Ramos (cell line): ENCODE data around the gene C1orf232.

Experiments
- in situ Hi-C: fragments of 300-500 bp; cut with MboI; formaldehyde crosslinking; loops from one replicate; pipeline ENCODE4 v1.14.3; 2022; ENCODE audit warnings: low sequenced_read_pairs; ENCODE audit not compliant: unreplicated experiment

Gene C1orf232

DNA sequence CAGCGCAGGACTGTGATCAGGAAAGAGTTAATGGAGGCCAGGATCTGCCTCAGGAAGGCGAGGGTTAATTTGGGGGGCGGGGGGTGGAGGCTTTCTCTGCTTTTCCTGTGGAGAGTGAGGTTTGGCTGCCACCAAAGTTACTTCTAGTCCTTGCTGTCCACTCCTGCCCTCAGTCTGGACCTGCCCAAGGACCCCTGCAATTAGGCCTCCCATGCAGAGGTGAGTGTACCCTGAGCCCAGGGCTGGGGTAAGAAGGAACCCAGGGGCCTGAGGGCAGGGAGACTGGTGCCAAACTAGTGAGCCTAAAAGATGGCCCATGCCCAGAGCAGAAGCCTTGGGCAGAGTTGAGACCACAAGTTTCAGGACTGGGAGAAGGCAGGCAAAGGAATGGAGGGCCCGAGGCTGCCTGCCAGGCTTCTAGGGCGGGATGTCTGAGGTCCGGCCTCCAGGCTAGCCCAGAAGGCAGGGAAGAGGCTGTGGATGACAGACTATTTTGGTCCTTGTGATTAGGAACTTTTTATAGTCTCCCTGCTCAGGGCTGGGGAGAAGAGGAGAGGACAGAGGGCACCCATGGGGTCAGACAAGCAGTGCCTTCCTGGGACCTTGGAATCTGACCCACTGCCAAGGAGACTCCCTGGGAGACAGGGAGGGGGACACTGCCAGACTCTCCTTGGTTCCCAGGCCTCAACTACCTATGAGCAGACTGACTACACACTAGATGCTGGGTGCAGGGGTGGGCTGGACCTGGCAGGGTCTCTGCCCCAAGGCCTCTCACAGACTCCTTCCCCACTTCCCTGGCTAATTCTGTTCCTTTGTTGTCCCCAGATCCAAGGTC, 9.6 kb downstream of the C1orf232 start, which contains the start of gene FAM110D:
Gene FAM110D, plus strand, starts transcription at position 172 of the 835 bp plus-strand sequence. CDS start 2,213 bp downstream, outside the sequence.
- in situ Hi-C loops = no loop called here

DNA sequence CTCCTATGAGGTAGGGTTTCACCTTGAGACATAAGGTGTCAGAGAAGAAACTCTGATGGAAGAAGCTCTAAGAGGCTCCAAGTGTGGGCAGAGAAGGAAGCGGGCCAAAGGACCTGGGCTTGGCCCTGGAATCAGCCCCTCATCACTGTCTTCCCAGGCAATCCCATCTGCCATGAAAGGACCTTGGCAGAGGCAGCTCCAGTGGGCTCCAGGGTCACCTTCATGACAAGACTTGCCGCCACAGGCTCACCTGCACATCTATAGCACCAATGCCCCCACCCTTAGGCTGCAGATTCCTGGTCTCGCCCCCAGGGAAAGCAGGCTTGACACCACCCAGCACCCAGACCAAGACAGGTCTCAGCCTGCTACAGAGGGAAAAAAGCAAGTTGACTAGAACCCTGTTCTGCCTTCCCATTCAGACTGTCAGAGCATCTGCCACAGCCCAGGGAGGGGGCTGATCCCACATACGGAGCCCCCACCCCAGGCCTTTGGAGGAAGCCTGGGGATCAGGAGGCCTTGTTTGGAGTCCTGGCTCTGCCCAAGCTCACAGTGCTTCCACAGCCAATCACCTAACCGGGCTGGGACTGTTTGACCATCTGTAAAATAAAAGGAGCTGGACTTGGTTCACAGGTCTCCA, 10.4 kb downstream of the C1orf232 start:
- in situ Hi-C loops = no loop called here

DNA sequence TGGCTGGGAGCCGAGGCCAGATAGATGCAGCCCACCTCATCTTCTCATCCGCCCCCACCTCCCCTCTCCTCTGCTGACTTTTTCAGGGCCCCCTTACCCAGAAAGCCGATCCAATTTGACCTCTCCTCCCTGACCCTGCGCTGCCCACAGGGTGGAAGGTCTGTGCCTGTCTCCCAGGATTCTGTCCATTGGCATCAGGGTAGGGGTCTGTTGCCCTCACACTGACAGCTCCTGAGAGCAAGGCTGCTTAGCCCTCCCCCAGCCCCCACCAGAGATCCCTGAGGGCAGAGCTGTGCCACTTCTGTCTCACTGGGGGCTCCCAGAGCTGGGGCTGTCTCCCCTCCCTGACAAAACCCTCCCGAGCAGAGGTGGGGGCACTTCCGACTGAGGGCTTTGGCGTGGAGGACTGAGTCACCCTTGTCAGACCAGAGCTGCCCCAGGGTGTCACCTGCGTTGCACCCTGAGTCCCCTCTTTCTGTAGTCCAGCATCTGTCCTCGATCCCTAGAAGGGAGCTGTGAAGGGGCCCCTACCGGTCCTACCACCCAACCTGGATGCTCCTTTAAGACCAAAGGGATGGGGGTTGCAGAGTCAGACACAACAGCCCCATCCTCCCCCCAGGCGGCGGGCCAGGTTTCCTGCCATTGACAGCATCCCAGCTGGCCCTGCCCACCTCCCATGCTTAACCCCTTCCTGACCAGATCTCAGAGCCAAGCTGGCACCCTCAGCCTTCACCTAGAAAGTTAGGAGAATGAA, 12.3 kb downstream of the C1orf232 start:
- in situ Hi-C loops = no loop called here

DNA sequence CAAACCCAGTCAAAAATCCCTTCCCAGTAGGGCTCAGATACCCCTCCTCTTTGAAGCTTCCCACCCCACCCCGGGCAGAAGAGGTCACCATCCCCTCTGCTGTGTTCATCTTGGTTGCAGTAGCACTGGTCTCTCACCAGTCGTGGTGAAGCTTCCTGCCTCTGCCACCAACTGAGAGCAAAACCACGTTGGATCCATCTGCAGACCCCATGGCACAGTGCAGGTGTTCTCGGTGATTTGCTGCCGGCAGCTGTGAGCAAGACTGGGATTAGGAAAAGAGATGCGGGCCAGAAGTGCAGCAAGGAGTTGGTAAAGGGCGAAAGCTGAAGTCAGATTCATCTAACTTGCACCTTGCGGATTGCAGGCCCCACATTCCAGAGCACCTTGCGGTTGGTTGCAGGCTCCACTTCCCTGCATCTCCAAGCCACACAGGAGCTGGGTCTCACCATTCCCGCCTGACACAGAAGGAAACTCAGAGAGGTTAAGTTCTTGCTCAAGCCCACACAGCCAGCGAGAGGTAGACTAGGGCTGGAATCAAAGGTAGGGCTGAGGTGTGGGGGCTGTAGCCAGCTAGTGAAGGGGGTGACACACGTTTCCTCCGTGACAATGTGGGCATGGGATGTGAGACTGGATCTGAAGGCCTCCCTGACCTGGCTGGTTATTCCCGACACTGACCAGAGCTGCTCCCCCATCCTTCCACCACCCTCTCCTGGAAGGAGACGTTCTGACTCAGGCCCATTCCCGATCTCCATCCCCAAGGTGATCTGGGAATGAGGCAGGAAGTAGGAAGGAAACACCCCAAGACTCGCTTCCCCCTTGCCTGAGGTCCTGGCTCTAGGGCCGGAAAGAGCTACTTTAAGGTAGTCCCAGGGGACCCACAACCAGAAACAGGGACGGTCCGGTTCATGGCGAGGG, 13.1 kb downstream of the C1orf232 start:
- in situ Hi-C loops = no loop called here

DNA sequence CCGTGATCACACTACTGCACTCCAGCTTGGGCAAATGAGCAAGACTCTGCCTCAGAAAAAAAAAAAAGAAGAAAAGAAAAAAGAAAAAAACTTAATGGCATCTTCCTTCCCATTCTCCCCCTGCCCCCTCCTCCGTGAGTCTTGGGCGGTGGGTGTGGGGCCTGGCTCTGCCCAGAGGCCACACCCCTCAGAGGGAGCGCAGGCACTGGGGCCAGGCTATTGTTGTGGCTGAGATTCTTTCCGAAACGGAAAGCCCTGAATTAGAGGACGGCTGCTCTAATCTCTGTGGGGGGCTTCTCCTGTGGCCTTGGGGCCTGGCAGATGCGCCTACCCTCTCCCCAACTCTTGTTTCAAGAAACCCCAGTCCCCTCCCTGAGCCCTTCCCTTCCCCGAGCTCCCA, 14.0 kb downstream of the C1orf232 start:
- in situ Hi-C loops = no loop called here

DNA sequence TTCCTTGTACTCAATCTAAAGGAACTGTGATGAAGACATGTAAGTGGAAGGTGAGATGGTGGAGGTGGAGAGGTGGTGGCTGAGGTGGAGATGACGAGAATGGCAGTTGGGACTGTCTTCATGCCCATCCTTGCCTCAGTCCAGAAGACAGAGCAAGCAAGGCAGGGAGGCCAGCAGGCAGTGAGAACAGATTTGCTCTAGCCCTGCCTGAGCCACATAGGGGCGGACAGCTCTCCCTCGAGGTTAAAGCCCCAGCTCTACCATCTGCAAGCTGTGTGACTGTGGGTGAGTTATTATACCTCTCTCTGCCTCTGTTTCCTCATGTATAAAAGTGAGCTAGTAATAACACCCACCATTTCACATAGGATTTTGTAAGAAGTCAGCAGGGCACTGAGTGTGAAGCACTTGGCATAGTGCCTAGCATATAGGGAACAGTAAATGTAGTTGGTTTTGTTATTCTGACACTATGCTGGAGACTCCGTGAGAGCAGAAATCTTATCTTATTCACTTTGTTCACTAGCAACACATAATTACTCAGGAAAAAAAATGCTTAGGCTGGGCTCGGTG, 14.7 kb downstream of the C1orf232 start:
- in situ Hi-C loops = no loop called here

DNA sequence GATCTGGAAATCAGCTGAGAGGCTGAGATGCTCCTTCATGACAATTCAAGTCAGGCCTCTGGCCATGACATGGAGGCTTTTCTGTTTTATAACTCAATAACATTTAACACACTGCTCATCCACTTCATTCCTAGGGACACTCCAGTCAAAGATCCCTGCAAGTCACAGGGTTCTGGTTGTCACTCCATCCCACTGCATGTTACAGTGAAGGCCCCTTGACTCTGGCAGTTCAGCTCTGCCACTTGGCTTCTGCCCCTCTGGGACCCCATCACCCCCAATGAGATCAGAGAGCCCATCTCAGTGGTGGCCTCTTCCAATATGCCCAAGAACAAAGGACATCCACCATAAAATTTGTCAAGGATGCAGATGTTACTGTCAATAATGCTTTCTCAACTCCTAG, 19.9 kb downstream of the C1orf232 start:
- in situ Hi-C loops = loop anchor here (5.0 kb wide), 1 partner anchor 42 kb away; no protein-coding TSS in a partner anchor

DNA sequence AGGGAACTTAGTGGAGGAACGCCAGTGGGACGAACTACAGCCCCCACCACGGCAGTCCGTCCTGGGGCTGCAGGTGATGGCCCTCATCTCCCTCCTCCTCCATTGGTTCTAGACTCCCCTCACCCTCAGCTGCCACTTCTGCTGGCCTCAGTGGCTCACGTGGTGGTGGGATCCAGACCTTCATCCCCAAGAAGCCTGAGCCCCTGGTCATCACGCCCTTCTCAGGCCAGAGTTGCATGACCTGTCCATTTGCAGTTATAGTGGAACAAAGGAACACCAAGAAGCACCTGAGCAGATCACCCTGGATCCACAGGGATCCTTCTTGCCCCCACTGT, 22.8 kb downstream of the C1orf232 start:
- in situ Hi-C loops = loop anchor here (5.0 kb wide), 1 partner anchor 39 kb away; no protein-coding TSS in a partner anchor

DNA sequence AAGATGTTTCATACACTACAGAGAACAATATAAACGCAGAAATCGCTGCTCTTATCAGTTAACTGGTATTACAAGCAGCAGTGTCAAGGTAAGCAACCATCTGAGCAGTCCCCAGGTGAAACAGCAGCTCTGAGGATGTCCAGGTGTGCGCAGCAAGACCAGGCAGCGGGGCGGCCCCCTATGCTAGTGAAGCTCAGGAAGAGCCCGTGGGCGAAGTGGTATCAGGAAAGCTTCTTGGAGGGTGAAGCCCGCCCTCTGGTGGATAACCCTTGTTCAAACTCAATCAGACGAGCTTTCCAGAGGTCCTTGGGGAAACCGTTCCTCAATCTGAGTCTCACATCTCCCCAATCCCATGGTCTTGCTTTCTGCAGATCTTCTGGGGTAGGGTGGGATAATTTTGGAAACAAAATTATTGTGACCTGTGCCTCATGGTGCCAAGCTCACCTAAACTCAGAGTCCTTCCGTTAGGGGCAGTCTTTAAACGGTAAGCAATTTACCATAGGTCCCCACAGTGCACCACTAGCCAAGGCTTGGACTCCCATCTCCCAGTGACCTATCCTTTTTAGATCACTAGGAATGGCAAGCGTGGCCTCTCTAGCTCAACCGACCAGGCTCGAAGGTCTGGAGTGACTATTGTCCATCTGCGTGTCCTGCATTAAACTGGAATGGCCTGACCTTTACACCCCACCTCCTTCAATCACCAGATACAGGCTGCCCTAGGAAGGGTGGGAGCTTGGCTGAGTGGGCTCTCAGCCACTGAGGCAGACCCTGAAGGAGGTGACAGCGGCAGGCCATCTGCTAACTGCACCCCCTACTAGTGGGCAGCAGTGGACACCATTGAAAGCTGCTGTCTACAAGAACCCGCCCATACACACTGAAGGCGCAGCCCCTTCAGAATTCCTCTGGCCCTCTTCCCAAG, 23.5 kb downstream of the C1orf232 start:
- in situ Hi-C loops = loop anchor here (5.0 kb wide), 1 partner anchor 38 kb away; no protein-coding TSS in a partner anchor

DNA sequence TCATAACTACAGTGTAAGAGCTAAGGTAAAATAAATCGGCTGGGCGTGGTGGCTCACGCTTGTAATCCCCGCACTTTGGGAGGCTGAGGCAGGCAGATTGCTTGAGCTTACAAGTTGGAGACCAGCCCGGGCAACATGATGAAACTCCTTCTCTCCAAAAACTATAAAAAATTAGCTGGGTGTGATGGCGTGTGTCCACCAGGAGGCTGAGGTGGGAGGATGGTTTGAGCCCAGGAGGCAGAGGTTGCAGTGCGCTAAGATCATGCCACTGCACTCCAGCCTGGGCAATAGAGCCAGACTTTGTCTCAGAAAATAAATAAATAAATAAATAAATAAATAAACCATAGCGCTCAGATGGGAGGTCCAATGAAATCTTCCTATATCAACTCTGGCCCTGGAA, 26.6 kb downstream of the C1orf232 start:
- in situ Hi-C loops = no loop called here

DNA sequence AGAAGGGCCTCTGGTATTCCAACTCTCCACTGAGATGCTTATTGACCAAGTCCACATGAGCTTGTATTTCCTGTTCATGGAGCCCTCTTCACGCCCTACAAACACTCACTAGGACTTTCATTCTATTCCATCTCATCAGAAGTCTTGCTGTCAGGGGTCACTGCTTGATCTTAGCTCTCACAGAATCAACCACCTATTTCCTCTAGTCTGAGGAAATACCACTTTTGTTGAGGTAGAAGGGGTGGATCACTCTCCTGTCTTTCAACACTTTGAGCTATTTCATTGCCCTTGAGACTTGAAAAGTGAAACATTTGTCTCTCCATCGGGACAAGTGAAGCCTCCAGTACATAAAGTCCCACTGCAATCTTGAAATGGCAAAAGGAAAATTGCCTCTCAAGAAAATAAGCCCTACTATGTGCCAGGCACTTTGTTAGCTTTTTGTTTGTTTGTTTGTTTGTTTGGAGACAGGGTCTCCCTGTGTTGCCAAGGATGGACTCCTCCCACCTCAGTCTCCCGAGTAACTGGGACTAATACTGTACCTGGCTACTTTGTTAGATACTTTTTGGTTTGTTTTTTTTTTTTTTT, 29.7 kb downstream of the C1orf232 start:
- in situ Hi-C loops = no loop called here

DNA sequence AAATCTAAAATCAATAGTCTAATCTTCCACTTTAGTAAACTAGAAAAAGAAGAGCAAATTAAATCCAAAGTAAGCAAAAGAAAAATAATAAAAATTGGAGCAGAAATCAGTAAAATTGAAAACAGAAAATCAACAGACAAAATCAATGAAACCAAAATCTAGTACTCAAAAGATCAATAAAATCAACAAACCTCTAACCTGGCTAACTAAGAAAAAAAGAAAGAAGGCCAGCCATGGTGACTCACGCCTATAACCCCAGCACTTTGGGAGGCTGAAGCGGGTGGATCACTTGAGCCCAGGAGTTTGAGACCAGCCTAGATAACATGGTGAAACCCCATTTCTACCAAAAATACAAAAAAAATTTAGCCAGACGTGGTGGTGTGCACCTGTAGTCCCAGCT, 34.3 kb downstream of the C1orf232 start:
- in situ Hi-C loops = no loop called here

DNA sequence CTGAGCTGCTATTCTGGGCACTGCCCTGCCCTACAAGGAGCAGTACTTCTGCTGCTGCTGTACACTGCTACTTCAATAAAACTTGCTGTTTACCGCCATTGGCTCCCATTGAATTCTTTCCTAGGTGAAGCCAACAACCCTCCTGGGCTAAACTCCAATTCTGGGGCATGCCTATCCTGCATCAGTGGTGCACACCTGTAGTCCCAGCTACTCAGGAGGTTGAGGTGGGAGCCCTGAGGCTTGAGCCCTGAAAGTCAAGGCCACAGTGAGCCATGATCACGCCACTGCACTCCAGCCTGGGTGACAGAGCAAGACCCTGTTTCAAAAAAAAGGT, 36.0 kb downstream of the C1orf232 start:
- in situ Hi-C loops = no loop called here

DNA sequence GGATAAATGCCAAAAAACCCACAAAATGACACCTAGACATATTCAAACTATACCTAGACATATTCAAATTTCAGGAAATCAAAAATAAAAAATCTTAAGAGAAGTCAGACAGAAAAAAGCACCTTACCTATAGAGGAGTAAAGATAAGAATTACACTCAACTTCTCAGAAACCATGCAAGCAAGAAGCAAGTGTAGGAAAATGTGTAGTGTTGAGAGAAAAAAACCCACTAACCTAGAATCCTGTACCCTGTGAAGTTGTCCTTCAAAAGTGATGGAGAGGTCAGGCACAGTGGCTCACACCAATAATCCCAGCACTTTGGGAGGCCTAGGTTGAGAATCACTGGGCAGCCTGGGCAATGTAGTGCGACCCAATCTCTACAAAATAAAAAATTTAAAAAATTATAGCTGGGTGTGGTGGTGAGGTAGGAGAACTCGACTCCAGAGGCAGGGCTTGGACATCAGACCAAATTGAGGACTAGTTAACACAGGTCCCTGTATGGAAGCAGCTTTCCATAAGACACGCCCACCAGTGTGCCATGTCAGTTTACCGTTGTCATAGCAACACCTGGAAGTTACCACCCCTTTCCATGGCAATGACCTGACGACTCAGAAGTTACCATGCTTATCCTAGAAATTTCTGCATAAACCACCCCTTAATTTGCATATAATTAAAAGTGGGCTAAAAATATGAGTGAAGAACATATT, 36.5 kb downstream of the C1orf232 start:
- in situ Hi-C loops = no loop called here

DNA sequence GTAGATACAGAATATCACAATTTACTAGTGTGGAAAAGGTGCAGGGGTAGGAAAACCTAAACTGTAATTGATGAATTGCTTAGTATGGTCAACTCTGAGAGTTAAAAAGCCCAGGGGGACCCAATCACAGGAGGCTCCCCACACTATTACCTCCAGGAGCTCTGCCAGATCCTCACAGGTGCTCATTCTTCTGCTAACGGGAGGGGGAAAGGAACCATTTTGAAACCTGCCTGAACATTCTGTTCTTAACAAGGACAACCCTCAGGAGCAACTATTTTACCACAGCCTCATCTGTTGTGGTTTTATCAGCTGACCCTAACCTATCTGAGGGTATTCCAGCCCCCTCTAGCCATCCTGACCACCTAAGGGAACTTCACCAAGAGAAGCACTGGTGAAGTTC, 38.1 kb downstream of the C1orf232 start:
- in situ Hi-C loops = no loop called here

DNA sequence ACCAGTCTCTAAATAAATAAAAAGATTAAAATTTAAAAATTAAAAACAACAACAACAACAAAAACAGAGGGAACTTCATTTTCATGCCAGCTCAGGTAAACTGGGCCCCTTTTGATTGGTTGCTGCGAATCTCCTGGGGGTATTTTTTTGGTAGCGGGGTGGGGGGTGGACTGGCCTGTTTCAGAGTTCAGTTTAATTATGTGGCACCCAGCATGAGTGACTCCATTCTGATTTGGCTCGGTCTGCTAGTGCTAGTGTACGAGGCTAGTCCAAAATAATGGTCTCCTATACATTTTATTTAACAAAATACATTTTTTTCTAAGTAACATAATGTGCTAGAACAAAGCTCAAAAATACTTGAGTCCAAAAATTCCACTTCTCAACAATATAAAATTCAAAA, 39.0 kb downstream of the C1orf232 start:
- in situ Hi-C loops = no loop called here

DNA sequence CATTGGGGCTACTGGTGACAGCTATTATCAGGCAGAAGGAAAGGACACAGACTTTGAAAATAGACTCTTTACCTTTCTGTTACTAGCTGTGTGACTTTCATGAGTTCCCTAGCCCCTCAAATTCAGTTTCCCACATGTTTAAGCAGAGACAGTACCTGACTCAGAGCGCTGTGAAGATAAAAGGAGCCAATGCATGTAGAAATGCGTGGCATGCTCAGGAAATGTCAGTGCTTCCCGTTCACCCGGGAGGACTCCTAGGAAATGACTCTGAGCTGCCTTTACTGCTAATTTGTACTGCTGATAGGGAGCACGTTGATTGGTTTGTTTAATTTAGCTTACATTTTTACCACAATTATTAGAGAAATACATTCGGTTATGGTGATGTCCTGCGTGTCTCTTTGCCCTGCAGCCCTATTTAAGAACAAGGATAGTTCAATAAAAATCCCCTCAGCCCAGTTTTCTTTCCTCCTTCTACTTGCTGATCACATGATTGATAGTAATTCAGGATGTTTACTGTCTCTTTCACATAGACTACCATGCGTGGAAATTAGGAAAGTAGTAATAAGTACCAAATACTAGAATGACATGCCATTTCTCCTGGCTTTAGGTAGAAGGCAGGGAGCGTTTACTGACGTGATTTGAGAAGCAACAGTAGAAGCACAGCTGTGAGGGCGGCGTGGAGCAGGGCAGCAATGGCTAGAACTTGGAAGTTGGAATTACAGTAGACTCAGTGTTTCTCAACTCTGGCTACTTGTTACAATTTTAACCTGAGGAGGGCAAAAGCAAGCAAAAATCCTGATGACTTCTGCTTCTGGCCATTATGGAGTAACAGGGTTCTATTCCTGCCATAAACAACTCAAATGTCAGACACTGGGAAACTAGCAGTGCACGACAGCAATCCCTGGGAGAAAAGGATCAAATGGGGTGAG, 41.3 kb downstream of the C1orf232 start:
- in situ Hi-C loops = no loop called here
